K562 (cell line): ENCODE measurements around the gene COL11A2. TPM values are rescaled to one million over a fixed set of nuclear protein-coding genes. Genes with fewer than 3 reads are reported as not detected.

Experiments
- ARID2 ChIP-seq: fragments of 450-650 bp; IDR thresholded peaks from 2 replicates; pipeline ENCODE4 v1.6.1; 2017; ENCODE audit warnings: antibody characterized with exemption, mild to moderate bottlenecking
- ARNT ChIP-seq, 2 experiments: fragments of 450-650 bp; IDR thresholded peaks; 2 replicates each; pipeline ENCODE4 v1.6.1; 2016; ENCODE audit warnings: mild to moderate bottlenecking in 1 of 2
- ATF7 ChIP-seq: fragments of 450-650 bp; IDR thresholded peaks from 2 replicates; pipeline ENCODE4 v1.7.1; 2014; ENCODE audit warnings: mild to moderate bottlenecking, moderate library complexity
- BCOR ChIP-seq: fragments of 450-650 bp; IDR thresholded peaks from 2 replicates; pipeline ENCODE4 v1.6.1; 2016
- CBFA2T2 ChIP-seq: fragments of 450-650 bp; conservative IDR thresholded peaks from 2 replicates; pipeline ENCODE4 v1.6.1; 2017; ENCODE audit warnings: mild to moderate bottlenecking
- CBX3 ChIP-seq, 2 experiments: IDR thresholded peaks; 1 replicate in 1 of 2; 2 replicates in 1 of 2; pipeline ENCODE4 v1.6.1; 2012; ENCODE audit warnings: inconsistent platforms in 2 of 2, low read length in 2 of 2, borderline replicate concordance in 1 of 2, control low read depth in 1 of 2
- CC2D1A ChIP-seq: fragments of 450-650 bp; IDR thresholded peaks from 2 replicates; pipeline ENCODE4 v1.6.1; 2017; ENCODE audit warnings: mild to moderate bottlenecking
- CEBPB ChIP-seq: fragments of 450-650 bp; IDR thresholded peaks from 2 replicates; pipeline ENCODE4 v1.6.1; 2016; ENCODE audit warnings: missing genetic modification characterization, missing compliant biosample characterization
- COPS2 ChIP-seq: fragments of 450-650 bp; conservative IDR thresholded peaks from 2 replicates; pipeline ENCODE4 v1.6.1; 2016; ENCODE audit warnings: mild to moderate bottlenecking, moderate library complexity
- NFYB ChIP-seq: IDR thresholded peaks from 2 replicates; pipeline ENCODE4 v1.6.1; 2011; ENCODE audit warnings: mild to moderate bottlenecking, moderate library complexity; ENCODE audit not compliant: insufficient read length; ENCODE audit errors: extremely low read depth
- RCOR1 ChIP-seq, 2 experiments: IDR thresholded peaks; 2 replicates each; pipeline ENCODE4 v1.6.1; 2012; ENCODE audit warnings: low read depth in 2 of 2, low read length in 2 of 2, borderline replicate concordance in 1 of 2, improper control_type of control experiment in 1 of 2
- TRIM28 ChIP-seq: fragments of 450-650 bp; IDR thresholded peaks from 2 replicates; pipeline ENCODE4 v1.6.1; 2017
- ZSCAN29 ChIP-seq: fragments of 450-650 bp; IDR thresholded peaks from 2 replicates; pipeline ENCODE4 v1.6.1; 2017
- polyA plus RNA-seq, 8 experiments: library from polyadenylated mRNA; depleted of rRNA in 4 of 8; stranded (reverse) in 5 of 8; unstranded in 3 of 8; fragments of >200 nt; fragmentation: Nextera tagmentation in 2 of 8; fragmentation: Illumina TruSeq in 1 of 8; extraction: Ambion mirVana in 2 of 8; extraction: Trizol in 1 of 8; gene quantifications; 2 replicates each; pipeline versions ENCODE4 v1.2.1 to v1.2.3, GENCODE V29; 2011 to 2014; ENCODE audit warnings: inconsistent platforms in 1 of 8, missing spikeins in 1 of 8
- total RNA-seq, 7 experiments: library from RNA; depleted of rRNA in 6 of 7; stranded (reverse); fragments of >200 nt in 6 of 7; fragmentation: Illumina TruSeq in 2 of 7; extraction: Trizol in 2 of 7; gene quantifications; 2 replicates each; pipeline versions ENCODE4 v1.2.1 to v1.2.3, GENCODE V29; 2011 to 2021; ENCODE audit warnings: low replicate concordance in 1 of 7
- TF ChIP-seq, protein P1 (sequence below), 2 experiments: fragments of 450-650 bp in 1 of 2; sonication (generic) in 1 of 2; formaldehyde crosslinking; conservative IDR thresholded peaks; 2 replicates each; pipeline versions ENCODE4 v1.4.0 to v1.8.1; 2020 to 2022; ENCODE audit warnings: mild to moderate bottlenecking in 1 of 2, missing genetic modification reagents in 1 of 2
- TF ChIP-seq, protein P2 (sequence below): fragments of 250-450 bp; sonication (Bioruptor Pico); IDR thresholded peaks from 2 replicates; pipeline ENCODE4 v1.9.0; 2021; ENCODE audit warnings: mild to moderate bottlenecking, inconsistent platforms
- TF ChIP-seq, protein P3 (sequence below): sonication (generic); formaldehyde crosslinking; IDR thresholded peaks from 2 replicates; pipeline ENCODE4 v1.9.0; 2022; ENCODE audit warnings: mild to moderate bottlenecking, missing genetic modification reagents
- TF ChIP-seq, protein P4 (sequence below): fragments of 450-650 bp; IDR thresholded peaks from 2 replicates; pipeline ENCODE4 v1.7.1; 2018; ENCODE audit warnings: mild to moderate bottlenecking, low read depth; ENCODE audit not compliant: partially characterized antibody
- TF ChIP-seq, protein P5 (sequence below), 2 experiments: IDR thresholded peaks; 2 replicates each; pipeline ENCODE4 v1.6.1; 2011; ENCODE audit warnings: borderline replicate concordance in 1 of 2, control low read depth in 1 of 2, low read depth in 1 of 2, low read length in 1 of 2, mild to moderate bottlenecking in 1 of 2, mixed read lengths in 1 of 2, moderate library complexity in 1 of 2; ENCODE audit not compliant: insufficient read depth in 1 of 2, insufficient read length in 1 of 2, poor library complexity in 1 of 2, severe bottlenecking in 1 of 2; ENCODE audit errors: extremely low read depth in 1 of 2

COL11A2 gene
- total and polyA plus RNA-seq, 9 of the 15 experiments (the other 6 are each of a cell fraction or from before 2014, with no cell fraction given) = 0.04 to 0.35 (median 0.09) TPM; not detected in 1

DNA sequence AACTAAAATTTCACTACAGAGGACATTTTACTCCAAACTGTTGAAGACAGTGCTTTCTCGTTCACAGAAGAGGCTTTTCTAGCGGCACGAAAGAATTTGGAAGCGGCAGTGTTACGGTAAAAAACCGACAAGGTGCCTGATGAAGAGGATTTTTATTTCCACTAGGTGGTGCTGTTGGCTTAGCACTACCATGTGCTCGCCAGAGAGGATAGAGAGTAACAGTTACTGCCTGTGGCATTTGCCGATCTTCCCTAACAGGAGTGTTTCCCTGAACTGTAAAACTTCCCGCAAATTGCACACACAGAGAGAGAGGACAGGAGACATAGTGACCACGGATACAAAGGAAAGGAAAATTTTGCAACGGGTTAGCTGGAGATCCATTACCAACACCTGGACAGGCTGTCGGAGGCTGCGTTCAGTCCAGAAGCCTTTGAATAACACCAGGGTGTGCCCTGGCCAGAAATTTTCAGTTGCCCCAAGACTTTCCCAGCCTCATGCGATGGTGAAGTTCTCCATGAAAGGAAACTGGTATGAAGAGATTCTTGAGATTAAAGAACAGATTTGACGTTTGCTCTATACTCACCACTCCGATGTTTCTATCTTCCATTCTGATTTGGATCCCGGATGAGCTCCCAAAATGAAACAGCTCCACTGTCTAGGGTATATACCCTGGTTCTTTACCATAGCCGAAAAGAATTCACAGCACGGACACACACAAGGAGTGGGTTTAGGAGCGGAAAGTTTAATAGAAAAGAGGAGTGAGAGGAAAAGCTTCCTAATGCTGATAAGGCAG lies 68.3 kb downstream of the COL11A2 start (continued):
- TF ChIP-seq, protein P1, sequence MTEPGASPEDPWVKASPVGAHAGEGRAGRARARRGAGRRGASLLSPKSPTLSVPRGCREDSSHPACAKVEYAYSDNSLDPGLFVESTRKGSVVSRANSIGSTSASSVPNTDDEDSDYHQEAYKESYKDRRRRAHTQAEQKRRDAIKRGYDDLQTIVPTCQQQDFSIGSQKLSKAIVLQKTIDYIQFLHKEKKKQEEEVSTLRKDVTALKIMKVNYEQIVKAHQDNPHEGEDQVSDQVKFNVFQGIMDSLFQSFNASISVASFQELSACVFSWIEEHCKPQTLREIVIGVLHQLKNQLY (CRISPR knock-in tag; conservative IDR thresholded peaks at IDR 0.05) = no peak
- TF ChIP-seq ZSCAN29 (no peak), COPS2 (no peak), TRIM28 (0 out of 2 replicates have a peak, but pooled peaks have one; percentile 23), BCOR (0 out of 2 replicates have a peak, but pooled peaks have one; percentile 29), CBX3 (IDR thresholded peaks at IDR 0.05; ENCODE audit: borderline replicate concordance in 1 of 2, low read length in 2 of 2) (peak in 1 of 2 experiments; percentile 87; a peak in 2 of 3 replicates), ARID2 (peak; percentile 55), CC2D1A (peak; percentile 84; the same call in 1 of the 2 replicates), NFYB (no peak), ARNT (IDR thresholded peaks at IDR 0.05) (0 out of 4 replicates have a peak, but pooled peaks have one; percentile 52 to 68), CEBPB (tag) (no peak), ATF7 (peak; percentile 46; the same call in 1 of the 2 replicates), RCOR1 (IDR thresholded peaks at IDR 0.05; ENCODE audit: borderline replicate concordance in 1 of 2, low read depth in 2 of 2, low read length in 2 of 2) (peak; percentile 28 to 50; a peak in 1 of 4 replicates), CBFA2T2 (no peak)
- TF ChIP-seq, protein P2, sequence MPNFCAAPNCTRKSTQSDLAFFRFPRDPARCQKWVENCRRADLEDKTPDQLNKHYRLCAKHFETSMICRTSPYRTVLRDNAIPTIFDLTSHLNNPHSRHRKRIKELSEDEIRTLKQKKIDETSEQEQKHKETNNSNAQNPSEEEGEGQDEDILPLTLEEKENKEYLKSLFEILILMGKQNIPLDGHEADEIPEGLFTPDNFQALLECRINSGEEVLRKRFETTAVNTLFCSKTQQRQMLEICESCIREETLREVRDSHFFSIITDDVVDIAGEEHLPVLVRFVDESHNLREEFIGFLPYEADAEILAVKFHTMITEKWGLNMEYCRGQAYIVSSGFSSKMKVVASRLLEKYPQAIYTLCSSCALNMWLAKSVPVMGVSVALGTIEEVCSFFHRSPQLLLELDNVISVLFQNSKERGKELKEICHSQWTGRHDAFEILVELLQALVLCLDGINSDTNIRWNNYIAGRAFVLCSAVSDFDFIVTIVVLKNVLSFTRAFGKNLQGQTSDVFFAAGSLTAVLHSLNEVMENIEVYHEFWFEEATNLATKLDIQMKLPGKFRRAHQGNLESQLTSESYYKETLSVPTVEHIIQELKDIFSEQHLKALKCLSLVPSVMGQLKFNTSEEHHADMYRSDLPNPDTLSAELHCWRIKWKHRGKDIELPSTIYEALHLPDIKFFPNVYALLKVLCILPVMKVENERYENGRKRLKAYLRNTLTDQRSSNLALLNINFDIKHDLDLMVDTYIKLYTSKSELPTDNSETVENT (CRISPR knock-in tag) = no peak
- TF ChIP-seq, protein P3, sequence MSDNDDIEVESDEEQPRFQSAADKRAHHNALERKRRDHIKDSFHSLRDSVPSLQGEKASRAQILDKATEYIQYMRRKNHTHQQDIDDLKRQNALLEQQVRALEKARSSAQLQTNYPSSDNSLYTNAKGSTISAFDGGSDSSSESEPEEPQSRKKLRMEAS (CRISPR knock-in tag) = peak; percentile 37; the same call in 1 of the 2 replicates
- TF ChIP-seq, protein P4, sequence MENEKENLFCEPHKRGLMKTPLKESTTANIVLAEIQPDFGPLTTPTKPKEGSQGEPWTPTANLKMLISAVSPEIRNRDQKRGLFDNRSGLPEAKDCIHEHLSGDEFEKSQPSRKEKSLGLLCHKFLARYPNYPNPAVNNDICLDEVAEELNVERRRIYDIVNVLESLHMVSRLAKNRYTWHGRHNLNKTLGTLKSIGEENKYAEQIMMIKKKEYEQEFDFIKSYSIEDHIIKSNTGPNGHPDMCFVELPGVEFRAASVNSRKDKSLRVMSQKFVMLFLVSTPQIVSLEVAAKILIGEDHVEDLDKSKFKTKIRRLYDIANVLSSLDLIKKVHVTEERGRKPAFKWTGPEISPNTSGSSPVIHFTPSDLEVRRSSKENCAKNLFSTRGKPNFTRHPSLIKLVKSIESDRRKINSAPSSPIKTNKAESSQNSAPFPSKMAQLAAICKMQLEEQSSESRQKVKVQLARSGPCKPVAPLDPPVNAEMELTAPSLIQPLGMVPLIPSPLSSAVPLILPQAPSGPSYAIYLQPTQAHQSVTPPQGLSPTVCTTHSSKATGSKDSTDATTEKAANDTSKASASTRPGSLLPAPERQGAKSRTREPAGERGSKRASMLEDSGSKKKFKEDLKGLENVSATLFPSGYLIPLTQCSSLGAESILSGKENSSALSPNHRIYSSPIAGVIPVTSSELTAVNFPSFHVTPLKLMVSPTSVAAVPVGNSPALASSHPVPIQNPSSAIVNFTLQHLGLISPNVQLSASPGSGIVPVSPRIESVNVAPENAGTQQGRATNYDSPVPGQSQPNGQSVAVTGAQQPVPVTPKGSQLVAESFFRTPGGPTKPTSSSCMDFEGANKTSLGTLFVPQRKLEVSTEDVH = no peak
- TF ChIP-seq, protein P5, sequence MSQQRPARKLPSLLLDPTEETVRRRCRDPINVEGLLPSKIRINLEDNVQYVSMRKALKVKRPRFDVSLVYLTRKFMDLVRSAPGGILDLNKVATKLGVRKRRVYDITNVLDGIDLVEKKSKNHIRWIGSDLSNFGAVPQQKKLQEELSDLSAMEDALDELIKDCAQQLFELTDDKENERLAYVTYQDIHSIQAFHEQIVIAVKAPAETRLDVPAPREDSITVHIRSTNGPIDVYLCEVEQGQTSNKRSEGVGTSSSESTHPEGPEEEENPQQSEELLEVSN (IDR thresholded peaks at IDR 0.05; ENCODE audit: borderline replicate concordance in 1 of 2, extremely low read depth in 1 of 2, insufficient read depth in 1 of 2, insufficient read length in 1 of 2, low read depth in 1 of 2, low read length in 1 of 2, poor library complexity in 1 of 2, severe bottlenecking in 1 of 2) = peak in 1 of 2 experiments; percentile 45
